GM18951 (cell line): Measurements from ENCODE around the gene NOVA2.

Experiments used
- POLR2A ChIP-seq: IDR thresholded peaks from 4 replicates; pipeline ENCODE4 v1.6.1; 2011; ENCODE audit warnings: mild to moderate bottlenecking; ENCODE audit not compliant: insufficient read length, insufficient read depth; ENCODE audit errors: extremely low read depth
- in situ Hi-C: fragments of 300-500 bp; cut with MboI; formaldehyde crosslinking; loops from one replicate; pipeline ENCODE4 v1.12.0; 2022; ENCODE audit warnings: low sequenced_read_pairs, mixed read lengths, inconsistent platforms; ENCODE audit not compliant: unreplicated experiment

NOVA2 gene, protein sequence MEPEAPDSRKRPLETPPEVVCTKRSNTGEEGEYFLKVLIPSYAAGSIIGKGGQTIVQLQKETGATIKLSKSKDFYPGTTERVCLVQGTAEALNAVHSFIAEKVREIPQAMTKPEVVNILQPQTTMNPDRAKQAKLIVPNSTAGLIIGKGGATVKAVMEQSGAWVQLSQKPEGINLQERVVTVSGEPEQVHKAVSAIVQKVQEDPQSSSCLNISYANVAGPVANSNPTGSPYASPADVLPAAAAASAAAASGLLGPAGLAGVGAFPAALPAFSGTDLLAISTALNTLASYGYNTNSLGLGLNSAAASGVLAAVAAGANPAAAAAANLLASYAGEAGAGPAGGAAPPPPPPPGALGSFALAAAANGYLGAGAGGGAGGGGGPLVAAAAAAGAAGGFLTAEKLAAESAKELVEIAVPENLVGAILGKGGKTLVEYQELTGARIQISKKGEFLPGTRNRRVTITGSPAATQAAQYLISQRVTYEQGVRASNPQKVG

DNA sequence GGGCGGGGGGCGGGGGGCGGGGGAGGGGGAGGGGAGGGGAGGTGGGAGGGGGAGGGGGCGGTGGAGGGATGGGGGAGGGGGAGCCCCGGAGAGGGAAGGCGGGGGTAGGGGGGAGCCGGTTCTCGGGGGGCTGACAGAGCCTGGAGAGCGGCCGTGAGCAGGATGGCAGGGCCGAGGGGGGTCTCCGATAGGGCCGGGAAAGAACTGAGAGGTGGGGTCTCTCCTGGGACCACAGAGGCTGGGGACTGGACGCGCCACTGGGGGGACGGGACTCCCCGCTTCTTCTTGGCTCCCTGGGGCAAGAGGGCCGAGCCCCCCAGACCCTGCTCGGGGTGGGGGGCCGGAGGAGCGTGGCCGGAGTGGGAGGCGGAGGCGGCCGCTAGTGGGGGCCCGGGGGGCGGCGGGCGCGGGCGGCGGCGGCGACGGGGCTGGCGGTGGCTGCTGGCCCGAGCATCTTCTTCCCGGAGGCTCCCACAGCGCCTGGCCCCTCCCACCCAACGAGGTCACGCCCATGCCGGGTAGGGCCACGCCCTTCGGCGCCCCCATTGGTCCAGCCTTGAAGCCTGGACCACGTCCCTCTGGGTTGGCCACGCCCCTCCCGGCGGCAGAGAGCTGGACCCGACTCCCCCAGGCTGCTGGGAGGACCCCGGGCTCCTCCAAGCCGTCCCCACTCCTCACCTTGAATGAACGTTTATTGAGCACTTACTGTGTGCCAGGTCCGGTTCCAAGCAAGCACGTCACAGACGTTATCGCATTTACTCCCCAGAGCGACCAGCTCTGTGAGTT lies at the start of gene NOVA2:
NOVA2 (minus strand) TSS at position 313 of the 786 bp plus-strand sequence. CDS start 514 bp downstream, outside the sequence.
- in situ Hi-C loops: no loop called here
- TF ChIP-seq POLR2A: no peak

DNA sequence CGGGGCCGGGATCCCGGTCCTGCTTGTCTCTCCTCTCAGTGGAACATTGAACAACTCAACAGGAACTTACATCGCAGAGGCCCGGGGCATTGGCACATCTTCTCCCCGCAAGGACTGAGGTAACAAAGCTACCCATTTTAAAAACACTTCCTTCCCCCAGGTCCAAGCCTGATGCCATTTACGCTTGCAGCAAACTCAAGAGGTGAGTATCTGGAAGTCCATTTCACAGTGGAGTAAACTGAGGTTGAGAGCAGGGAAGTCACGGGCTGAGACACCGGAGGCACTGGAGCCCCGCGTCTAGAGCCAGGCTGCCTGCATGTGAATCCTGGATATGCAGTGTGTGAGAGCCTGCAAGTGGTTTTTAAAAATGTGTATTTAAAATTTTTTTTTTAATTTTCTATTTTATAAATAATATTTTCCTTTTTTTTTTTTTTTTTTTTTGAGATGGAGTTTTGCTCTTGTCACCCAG lies 49.7 kb upstream of the NOVA2 start:
- in situ Hi-C loops: no loop called here
- TF ChIP-seq POLR2A: no peak

DNA sequence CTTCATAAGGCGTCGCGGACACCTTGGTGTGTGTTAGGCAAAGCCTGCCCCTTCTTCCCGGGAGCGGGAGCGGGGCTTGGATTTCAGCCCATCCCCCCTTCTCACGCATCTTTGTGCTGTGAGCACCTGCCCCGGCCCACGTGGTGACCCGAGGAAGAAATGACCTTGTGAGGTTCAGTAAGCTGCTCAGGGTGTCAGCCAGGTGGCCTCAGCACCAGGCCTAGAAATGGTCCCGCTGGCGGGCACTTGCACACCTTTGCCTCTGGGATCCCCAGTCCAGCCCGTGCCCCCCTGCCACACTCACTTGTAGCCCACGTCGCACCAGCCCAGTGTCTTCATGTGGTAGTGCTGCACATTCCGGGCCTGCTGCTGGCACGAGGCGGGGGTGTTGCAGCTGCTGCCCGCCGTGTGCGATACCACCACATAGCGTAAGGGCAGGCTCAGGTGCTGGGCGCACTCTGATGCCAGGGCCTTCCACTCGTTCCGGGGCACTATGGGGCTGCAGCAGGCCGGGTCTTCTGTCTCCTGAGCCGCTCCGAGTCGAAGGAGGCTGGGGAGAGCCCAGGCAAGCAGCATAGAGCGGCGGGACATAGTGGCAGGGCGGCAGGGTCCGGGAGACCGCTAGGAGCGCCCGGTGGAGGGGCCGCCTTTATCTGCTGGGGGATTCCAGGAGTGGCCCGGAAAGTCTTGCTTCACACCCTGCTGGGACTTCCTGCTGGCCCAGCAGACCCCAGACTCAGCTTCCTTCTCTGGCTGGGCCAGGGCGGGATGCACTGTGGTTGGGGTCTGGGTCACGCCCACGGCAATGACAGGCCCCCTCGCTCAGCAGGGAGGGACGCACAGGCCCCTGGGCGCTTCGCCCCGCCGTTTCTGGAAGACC lies 49.0 kb upstream of the NOVA2 start, which contains the start of gene PGLYRP1:
PGLYRP1 (minus strand) TSS at position 623 of the 880 bp plus-strand sequence; CDS start at position 591, 32 bp downstream.
- in situ Hi-C loops: no loop called here
- TF ChIP-seq POLR2A: no peak

DNA sequence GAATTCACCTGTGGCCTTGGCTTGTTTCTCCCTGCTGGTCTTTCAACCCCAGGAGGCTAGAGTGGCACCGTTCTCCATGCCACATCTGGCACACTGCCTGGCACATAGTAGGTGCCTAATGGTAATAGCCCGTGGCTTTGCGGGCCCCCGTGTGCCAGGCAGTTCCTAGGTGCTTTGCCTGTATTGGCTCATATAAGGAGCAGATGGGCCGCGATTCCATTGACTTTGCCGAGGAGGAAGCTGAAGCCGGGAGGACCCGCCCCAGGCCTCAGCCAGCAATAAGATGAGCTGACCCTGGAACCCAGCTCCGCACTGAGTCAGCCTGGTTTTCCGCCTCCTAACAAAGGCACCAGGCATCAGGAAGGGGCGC lies 48.4 kb upstream of the NOVA2 start:
- in situ Hi-C loops: no loop called here
- no peak for TF ChIP-seq POLR2A

DNA sequence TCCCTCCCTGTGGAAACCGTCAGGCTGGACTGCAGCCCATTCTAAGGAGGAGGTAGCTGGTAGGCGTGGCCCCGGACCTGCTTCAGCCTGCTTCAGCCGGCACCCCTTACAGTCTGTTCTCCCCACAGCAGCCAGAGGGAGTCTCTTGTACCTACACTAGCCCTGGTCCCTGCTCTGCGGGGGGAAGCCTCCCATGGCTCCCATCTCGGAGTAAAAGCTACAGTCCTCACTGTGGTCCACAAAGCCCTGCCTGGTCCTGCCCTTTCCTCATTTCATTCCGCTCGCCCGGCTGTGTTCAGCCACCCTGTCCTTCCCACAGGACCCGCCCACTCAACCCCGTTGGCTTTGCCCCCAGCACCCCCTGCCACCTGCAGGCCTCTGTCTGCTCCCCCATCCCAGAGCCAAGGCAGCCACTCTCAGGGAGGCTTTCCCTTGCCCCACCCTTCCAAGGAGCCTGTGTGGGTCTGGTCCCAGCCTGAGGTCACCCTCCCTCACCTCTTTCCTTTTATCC lies 47.9 kb upstream of the NOVA2 start:
- TF ChIP-seq POLR2A: no peak
- in situ Hi-C loops: no loop called here

DNA sequence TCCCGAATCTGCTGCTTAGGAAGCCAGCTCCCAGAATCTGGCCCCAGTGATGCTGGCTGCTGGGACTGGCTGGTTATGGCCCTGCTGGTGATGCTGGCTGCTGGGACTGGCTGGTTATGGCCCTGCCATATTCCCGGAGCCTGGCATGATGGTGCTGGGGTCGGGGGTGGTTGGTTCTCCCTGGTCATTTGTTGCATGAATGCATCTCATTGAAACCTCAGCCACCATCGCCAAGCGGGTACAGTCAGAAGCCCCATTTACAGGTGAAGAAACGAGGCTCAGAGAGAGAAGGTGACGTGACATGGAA lies 47.1 kb upstream of the NOVA2 start:
- no peak for TF ChIP-seq POLR2A
- in situ Hi-C loops: no loop called here

DNA sequence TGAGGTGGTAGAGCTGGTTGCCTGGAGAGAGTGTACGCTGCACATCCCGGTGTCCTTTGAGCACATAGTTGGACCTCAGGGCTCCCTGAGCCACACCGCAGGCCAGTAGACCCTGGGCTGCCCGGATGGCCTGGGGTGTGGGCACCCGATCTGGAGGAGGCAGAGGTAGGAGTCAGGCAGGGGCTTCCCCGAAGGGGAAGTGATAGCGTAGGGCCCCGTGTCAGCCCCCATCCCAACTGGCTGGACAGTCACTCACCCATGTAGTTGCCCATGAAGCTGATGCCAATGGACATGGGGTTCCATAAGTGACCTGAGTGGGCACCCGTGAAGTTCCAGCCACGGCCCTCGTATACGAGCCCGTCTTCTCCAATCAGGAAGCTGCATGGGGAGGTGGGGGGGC lies 45.6 kb upstream of the NOVA2 start:
- in situ Hi-C loops: no loop called here

DNA sequence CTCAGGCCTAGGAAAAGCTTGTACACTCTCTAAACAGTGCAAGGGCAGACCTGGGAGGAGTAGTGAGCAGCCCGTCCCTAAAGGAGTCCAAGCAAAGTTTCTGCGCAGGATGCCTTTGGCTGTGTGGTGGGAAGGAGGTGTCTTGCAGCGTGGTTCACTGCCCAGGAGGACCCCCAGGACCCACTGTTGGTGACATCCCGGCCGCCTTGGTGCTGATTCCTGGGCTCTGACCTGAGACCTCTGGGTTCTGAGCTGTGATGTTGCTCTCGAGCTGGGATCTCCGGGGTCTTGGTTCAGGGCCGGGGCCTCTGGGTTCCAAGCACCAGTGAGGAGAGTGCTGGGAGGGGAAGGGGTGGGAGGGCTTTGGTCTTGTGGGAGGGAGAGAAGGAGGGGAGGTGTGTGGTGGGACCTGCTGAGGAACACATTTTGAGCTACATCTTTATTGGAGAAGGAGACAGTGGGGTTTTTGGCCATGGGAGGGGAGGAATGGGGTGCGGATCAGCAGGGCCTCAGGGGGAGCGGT lies 45.1 kb upstream of the NOVA2 start:
- TF ChIP-seq POLR2A: no peak
- in situ Hi-C loops: no loop called here

More for the DNA sequence above, 45.6 kb upstream of the NOVA2 start:
- no peak for TF ChIP-seq POLR2A

DNA sequence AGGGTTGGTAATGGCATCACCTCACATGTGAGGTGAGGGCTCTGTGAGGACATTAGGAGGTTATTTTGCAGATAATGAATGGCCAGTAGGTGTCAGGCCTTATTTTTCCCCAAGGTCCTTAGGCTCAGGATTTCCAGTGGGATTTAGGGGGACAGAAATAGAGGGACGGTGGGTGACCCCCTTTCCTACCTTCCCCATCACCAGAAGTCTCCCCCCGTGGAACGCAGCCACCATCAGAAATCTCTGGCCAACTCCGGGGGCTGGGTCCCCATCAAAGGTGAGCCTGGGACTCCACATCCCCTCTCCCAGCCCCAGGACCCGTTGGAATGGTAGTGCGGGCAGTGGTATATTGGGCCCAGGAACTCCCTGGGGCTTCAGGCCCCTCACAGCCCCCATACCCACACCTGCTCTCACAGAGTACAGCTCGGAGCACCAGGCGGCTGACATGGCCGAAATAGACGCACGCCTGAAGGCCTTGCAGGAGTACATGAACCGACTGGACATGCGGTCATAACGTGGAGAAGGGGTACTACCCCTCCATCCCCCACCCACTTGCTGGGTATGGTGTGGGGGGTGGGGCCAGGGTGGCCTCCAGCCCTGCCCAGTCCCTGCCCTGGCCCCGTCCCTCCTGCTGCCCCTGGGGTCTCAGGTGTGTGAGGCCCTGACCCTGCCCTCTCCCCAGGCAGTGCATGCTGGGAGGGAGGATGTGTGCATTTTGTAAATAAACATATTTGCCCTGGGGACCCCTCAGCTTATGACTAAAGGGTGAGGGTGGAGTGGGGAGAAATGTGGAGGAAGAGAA lies 44.4 kb upstream of the NOVA2 start:
- in situ Hi-C loops: no loop called here
- no peak for TF ChIP-seq POLR2A

DNA sequence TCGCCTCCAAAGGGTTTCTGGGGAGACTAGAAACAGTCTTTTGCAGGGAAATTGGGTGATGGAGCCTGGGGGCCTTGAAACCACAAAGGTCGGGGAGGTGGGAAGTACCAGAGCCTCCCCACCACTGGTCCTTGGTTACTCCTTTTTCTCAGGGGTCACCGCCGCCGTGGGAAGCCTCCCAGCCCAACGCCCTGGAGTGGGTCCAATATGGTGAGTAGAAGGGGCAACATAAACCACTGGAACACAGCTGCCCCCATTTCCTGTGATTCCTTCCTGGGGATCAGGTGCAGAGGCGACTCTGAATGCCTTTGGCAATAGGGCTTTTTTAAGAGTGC lies 43.4 kb upstream of the NOVA2 start:
- in situ Hi-C loops: no loop called here
- TF ChIP-seq POLR2A: no peak

DNA sequence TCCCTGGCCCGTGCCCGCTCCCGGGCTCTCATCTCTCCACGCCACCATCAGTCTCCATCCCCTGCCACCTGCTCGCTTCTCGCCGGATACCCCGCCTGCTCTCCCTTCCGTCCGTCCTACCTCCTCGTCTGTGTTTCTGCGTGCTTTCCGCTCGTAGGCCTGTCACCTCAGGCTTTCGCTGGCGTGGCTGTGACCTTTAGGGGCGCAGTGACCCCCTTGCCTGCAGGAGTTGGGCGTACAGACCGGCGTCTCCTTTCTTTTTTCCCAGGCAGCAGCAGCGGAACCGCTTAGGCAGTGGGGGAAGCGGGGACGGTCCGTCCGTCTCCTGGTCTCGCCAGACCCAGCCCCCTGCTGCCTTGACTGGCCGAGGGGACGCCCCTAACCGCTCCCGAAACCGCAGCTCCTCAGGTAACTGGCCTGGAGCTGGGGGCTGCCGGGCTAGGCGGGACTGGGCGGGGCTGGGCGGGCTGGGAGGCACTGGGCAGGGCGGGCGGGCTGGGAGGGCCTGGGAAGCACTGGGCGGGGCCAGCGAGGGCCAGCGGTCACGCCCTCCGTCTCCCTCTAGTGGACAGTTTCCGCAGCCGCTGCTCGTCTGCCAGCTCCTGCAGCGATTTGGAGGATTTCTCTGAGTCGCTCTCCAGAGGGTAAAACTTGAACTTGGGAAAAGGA lies 42.9 kb upstream of the NOVA2 start:
- in situ Hi-C loops: no loop called here
- TF ChIP-seq POLR2A: no peak
